Measurements from ENCODE around the gene CDK6.

DNA sequence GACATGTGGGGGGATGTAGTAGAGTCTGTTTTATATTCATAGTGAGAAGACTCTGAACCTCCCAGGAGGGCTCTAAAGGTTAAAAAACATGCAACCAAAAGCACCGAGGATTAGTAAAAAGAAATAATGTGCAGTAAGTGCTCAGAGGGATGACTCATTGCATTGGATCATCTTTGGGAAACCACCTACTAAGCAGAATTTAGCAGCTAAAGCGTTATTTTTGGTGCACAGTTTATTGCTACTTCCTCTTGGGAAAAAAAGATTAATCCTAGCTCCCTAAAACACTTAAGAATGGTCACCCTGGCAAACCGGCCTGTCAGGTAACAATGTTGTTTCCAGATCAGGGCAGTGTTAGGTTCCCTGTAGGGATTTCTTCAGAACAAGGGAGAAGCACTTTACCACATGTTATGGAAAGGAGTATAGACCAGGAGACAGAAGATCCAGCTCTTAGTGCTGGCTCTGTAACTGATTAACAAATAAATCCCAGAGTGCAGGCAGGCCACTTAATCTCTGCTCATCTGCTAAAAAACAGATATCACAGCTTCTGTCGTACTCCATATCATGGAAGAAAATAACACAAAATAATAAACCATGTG, 201.4 kb downstream of the CDK6 start:
- TF ChIP-seq, protein P1, sequence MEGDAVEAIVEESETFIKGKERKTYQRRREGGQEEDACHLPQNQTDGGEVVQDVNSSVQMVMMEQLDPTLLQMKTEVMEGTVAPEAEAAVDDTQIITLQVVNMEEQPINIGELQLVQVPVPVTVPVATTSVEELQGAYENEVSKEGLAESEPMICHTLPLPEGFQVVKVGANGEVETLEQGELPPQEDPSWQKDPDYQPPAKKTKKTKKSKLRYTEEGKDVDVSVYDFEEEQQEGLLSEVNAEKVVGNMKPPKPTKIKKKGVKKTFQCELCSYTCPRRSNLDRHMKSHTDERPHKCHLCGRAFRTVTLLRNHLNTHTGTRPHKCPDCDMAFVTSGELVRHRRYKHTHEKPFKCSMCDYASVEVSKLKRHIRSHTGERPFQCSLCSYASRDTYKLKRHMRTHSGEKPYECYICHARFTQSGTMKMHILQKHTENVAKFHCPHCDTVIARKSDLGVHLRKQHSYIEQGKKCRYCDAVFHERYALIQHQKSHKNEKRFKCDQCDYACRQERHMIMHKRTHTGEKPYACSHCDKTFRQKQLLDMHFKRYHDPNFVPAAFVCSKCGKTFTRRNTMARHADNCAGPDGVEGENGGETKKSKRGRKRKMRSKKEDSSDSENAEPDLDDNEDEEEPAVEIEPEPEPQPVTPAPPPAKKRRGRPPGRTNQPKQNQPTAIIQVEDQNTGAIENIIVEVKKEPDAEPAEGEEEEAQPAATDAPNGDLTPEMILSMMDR (IDR thresholded peaks at IDR 0.05): no peak
- TF ChIP-seq POLR2A (IDR thresholded peaks at IDR 0.05): no peak

Data from stomach (tissue), 4 donors.